Uterus (tissue), 2 donors: ENCODE data around the gene TTC23.

Experiments used
- CTCF ChIP-seq, 4 experiments: fragments of 200-600 bp in 2 of 4; fragments of 450-650 bp in 2 of 4; sonication (generic) in 2 of 4; IDR thresholded peaks; one replicate each; pipeline ENCODE4 v1.5.1; 2016 to 2019; ENCODE audit warnings: antibody characterized with exemption in 4 of 4, mild to moderate bottlenecking in 2 of 4, moderate library complexity in 1 of 4
- POLR2A ChIP-seq, 2 donors: fragments of 450-650 bp; IDR thresholded peaks; one replicate each; pipeline ENCODE4 v1.6.1; 2016; ENCODE audit warnings: antibody characterized with exemption in 2 of 2, mild to moderate bottlenecking in 1 of 2, moderate library complexity in 1 of 2

DNA sequence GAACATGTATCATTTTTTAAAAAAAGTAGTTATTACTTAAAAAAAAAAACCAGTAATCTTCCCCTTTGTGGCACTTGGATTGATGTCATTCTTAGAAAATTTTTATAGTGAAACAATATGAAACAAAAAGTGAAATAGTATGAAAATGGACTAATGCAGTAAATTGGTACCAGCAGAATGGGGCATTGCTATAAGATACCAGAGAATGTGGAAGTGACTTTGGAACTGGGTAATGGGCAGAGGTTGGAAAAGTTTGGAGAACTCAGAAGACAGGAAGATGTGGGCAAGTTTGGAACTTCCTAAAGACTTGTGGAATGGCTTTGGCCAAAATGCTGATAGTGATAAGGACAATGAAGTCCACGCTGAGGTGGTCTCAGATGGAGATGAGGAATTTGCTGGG lies 66.6 kb downstream of the TTC23 start:
- TF ChIP-seq CTCF (IDR thresholded peaks at IDR 0.05) (no peak), POLR2A (IDR thresholded peaks at IDR 0.05) (no peak)
